GM20000 (cell line): ENCODE measurements around the gene DENND11.

ENCODE experiments used
- DNase-seq: peaks from one replicate; pipeline ENCODE4 v3.0.0; 2012; ENCODE audit warnings: low spot score
- CTCF ChIP-seq: IDR thresholded peaks from 2 replicates; pipeline ENCODE4 v1.5.1; 2012; ENCODE audit warnings: mild to moderate bottlenecking, control low read depth; ENCODE audit errors: extremely low read depth, missing control alignments

The DENND11 gene

GRCh38 chr7:141699860-141700259 lies 2.1 kb downstream of the DENND11 start:
- no peak for DNase-seq
- no peak for TF ChIP-seq CTCF

GRCh38 chr7:141698247-141699015 lies 3.5 kb downstream of the DENND11 start:
- TF ChIP-seq CTCF = no peak
- peak; percentile 26 for DNase-seq

- no peak for DNase-seq
- TF ChIP-seq CTCF = no peak
These were observed 4.6 kb downstream of the DENND11 start for GRCh38 chr7:141697211-141697871.

GRCh38 chr7:141696348-141696747 lies 5.6 kb downstream of the DENND11 start:
- no peak for TF ChIP-seq CTCF
- no peak for DNase-seq

DNA sequence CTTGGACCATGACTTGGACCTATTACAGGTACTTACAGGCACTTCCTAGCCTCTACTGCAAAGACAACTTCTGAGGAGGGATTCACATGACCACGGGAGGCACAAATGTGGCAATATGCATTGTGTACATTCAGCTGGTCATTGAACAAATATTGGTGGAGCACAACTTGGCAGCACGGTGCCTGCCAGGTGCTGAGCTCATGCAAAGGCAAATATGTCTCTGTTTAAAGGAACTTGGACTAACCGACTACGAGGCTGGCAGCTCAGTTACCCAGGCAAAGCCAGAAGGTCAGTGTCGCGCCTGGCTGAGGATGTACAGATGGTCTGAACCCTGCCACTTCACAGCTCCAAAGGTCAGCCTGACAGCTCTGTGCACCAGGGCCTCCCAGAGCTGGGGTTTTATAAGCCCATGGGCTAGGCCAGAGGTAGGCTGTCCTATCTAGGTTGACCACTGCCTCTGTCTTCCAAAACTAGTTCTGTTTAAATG lies 6.1 kb downstream of the DENND11 start:
- TF ChIP-seq CTCF = no peak
- DNase-seq = no peak

GRCh38 chr7:141693082-141693481 lies 8.9 kb downstream of the DENND11 start:
- DNase-seq = no peak
- no peak for TF ChIP-seq CTCF

GRCh38 chr7:141691961-141692360 lies 10.0 kb downstream of the DENND11 start:
- TF ChIP-seq CTCF = no peak
- DNase-seq = no peak
